Measurements from ENCODE around the gene DYNLL1.

Gene DYNLL1

GRCh38 chr12:120540445-120540844 lies 44.5 kb downstream of the DYNLL1 start:
- no peaks in the 10 kb centered on the region for H3K9me3 ChIP-seq (ENCODE audit: insufficient read depth, low read depth, low read length)
- H3K4me1 ChIP-seq (ENCODE audit: insufficient read depth, low read length) = peaks cover 24% of the 10 kb centered on the region
- no peaks in the 10 kb centered on the region for H3K27me3 ChIP-seq (ENCODE audit: insufficient read depth, low read length)
- peaks cover 52% of the 10 kb centered on the region for H3K36me3 ChIP-seq (ENCODE audit: insufficient read depth, low read depth, low read length)
- H3K27ac ChIP-seq (ENCODE audit: low read length) = no peak overlapping the region
- no peak overlapping the region for H3K4me3 ChIP-seq (ENCODE audit: low read length)
- H3K9ac ChIP-seq (ENCODE audit: low read depth, low read length) = no peak overlapping the region

GRCh38 chr12:120542166-120542565 lies 46.3 kb downstream of the DYNLL1 start:
- Histone ChIP-seq H3K9ac (ENCODE audit: low read depth, low read length) (no peak overlapping the region), H3K4me3 (ENCODE audit: low read length) (no peak overlapping the region), H3K27ac (ENCODE audit: low read length) (no peak overlapping the region), H3K4me1 (ENCODE audit: insufficient read depth, low read length) (peaks cover 11% of the 10 kb centered on the region; the same call in 1 of the 2 replicates), H3K9me3 (ENCODE audit: insufficient read depth, low read depth, low read length) (no peaks in the 10 kb centered on the region), H3K27me3 (ENCODE audit: insufficient read depth, low read length) (no peaks in the 10 kb centered on the region), H3K36me3 (ENCODE audit: insufficient read depth, low read depth, low read length) (peaks cover 51% of the 10 kb centered on the region)

GRCh38 chr12:120544691-120545090 lies 48.8 kb downstream of the DYNLL1 start:
- Histone ChIP-seq H3K36me3 (ENCODE audit: insufficient read depth, low read depth, low read length) (peaks cover 57% of the 10 kb centered on the region), H3K9ac (ENCODE audit: low read depth, low read length) (no peak overlapping the region)

GRCh38 chr12:120546050-120546386 lies 50.1 kb downstream of the DYNLL1 start:
- Histone ChIP-seq H3K9me3 (ENCODE audit: insufficient read depth, low read depth, low read length) (no peaks in the 10 kb centered on the region), H3K36me3 (ENCODE audit: insufficient read depth, low read depth, low read length) (peaks cover 51% of the 10 kb centered on the region), H3K27ac (ENCODE audit: low read length) (no peak overlapping the region), H3K4me1 (ENCODE audit: insufficient read depth, low read length) (no peaks in the 10 kb centered on the region), H3K27me3 (ENCODE audit: insufficient read depth, low read length) (no peaks in the 10 kb centered on the region), H3K9ac (ENCODE audit: low read depth, low read length) (no peak overlapping the region), H3K4me3 (ENCODE audit: low read length) (no peak overlapping the region)

More at GRCh38 chr12:120544691-120545090, 48.8 kb downstream of the DYNLL1 start:
- H3K9me3 ChIP-seq (ENCODE audit: insufficient read depth, low read depth, low read length) = no peaks in the 10 kb centered on the region
- no peak overlapping the region for H3K4me3 ChIP-seq (ENCODE audit: low read length)
- H3K4me1 ChIP-seq (ENCODE audit: insufficient read depth, low read length) = no peaks in the 10 kb centered on the region
- H3K27ac ChIP-seq (ENCODE audit: low read length) = no peak overlapping the region
- H3K27me3 ChIP-seq (ENCODE audit: insufficient read depth, low read length) = no peaks in the 10 kb centered on the region
